GM12878 (cell line): Measurements from ENCODE around the gene RRAS. TPM values are rescaled to one million over a fixed set of nuclear protein-coding genes. Genes with fewer than 3 reads are reported as not detected.
A peak's percentile ranks its signal among the peaks of the same experiment; 100 is the strongest.

ENCODE experiments used
- ATAC-seq: fragments of 200-7000 bp; cut with Tn5 transposase; 3 replicates; pipeline ENCODE4 v1.9.1; 2020; ENCODE audit warnings: mild to moderate bottlenecking, moderate library complexity
- BruUV-seq: library from RNA; stranded (reverse); fragments of 400-500 nt; replicated peaks from 2 replicates; lab custom pipeline; 2021; lab: Mats Ljungman, UMichigan
- CTCF ChIA-PET: fragments of 300-600 bp; sonication (Branson Sonifier 250); formaldehyde crosslinking; extraction: SDS; loops from one replicate; lab custom pipeline; 2021; ENCODE audit warnings: inconsistent platforms; lab: Yijun Ruan, JAX
- POLR2A ChIA-PET: fragments of 350-600 bp; formaldehyde crosslinking; extraction: SDS; loops from one replicate; lab custom pipeline; 2021; ENCODE audit warnings: inconsistent platforms; lab: Charles Lee
- RAD21 ChIA-PET: fragments of 300-600 bp; sonication (Branson Sonifier 250); formaldehyde crosslinking; loops from one replicate; lab custom pipeline; 2023; ENCODE audit warnings: antibody characterized with exemption; ENCODE audit not compliant: unreplicated experiment; lab: Charles Lee
- SMC1A ChIA-PET: fragments of 300-600 bp; sonication (Branson Sonifier 250); formaldehyde crosslinking; loops from one replicate; lab custom pipeline; 2023; ENCODE audit not compliant: unreplicated experiment, uncharacterized antibody; lab: Charles Lee
- DNase-seq: peaks from one replicate; pipeline ENCODE4 v3.0.0-alpha.2; 2011; ENCODE audit warnings: low read depth, low spot score
- FAIRE-seq: peaks from 3 replicates; lab custom pipeline; 2011; peaks lifted over from hg19 to GRCh38; lab: Jason Lieb, UNC
- H2AFZ ChIP-seq: 2 replicates; pipeline ENCODE4 v1.6.0; 2011; ENCODE audit warnings: low read depth, low read length, control low read depth; ENCODE audit not compliant: control insufficient read depth
- H3K27ac ChIP-seq: 2 replicates; pipeline ENCODE4 v1.5.1; 2011; ENCODE audit warnings: control low read depth; ENCODE audit not compliant: control insufficient read depth, insufficient read depth
- H3K27me3 ChIP-seq, 2 experiments: replicated peaks in 1 of 2; 2 replicates each; pipeline versions ENCODE4 v1.6.0 to v1.6.1; 2011; ENCODE audit warnings: low read length in 1 of 2; ENCODE audit not compliant: control insufficient read depth in 2 of 2, insufficient read depth in 2 of 2
- H3K36me3 ChIP-seq, 2 experiments: 2 replicates each; pipeline ENCODE4 v1.5.1; 2011; ENCODE audit warnings: low read length in 1 of 2; ENCODE audit not compliant: control insufficient read depth in 2 of 2, insufficient read depth in 2 of 2
- H3K4me1 ChIP-seq: 2 replicates; pipeline ENCODE4 v1.6.1; 2011; ENCODE audit warnings: mild to moderate bottlenecking, low read length, moderate library complexity, mixed read lengths; ENCODE audit not compliant: control insufficient read depth, insufficient read depth
- H3K4me2 ChIP-seq: 2 replicates; pipeline ENCODE4 v1.6.0; 2011; ENCODE audit warnings: control low read depth; ENCODE audit not compliant: control insufficient read depth, insufficient read depth
- H3K4me3 ChIP-seq: fragments of 200-600 bp; sonication (generic); 2 replicates; pipeline ENCODE4 v1.5.1; 2016
- H3K79me2 ChIP-seq: 2 replicates; pipeline ENCODE4 v1.6.0; 2011; ENCODE audit warnings: low read length; ENCODE audit not compliant: control insufficient read depth, insufficient read depth
- H3K9ac ChIP-seq: 2 replicates; pipeline ENCODE4 v1.8.0; 2011; ENCODE audit warnings: low read length, control low read depth, mixed read lengths; ENCODE audit not compliant: control insufficient read depth, insufficient read depth
- H3K9me3 ChIP-seq: replicated peaks from 3 replicates; pipeline ENCODE4 v1.5.1; 2011; ENCODE audit warnings: mild to moderate bottlenecking, low read length; ENCODE audit not compliant: control insufficient read depth, insufficient read depth
- H4K20me1 ChIP-seq: 2 replicates; pipeline ENCODE4 v1.6.0; 2011; ENCODE audit not compliant: control insufficient read depth, insufficient read depth
- CREB1 ChIP-seq: IDR thresholded peaks from 2 replicates; pipeline ENCODE4 v1.6.1; 2012; ENCODE audit warnings: low read depth, mild to moderate bottlenecking, inconsistent platforms
- ESRRA ChIP-seq: IDR thresholded peaks from 2 replicates; pipeline ENCODE4 v1.6.1; 2012; ENCODE audit warnings: mild to moderate bottlenecking, low read length, improper control_type of control experiment
- GATAD2B ChIP-seq: fragments of 450-650 bp; conservative IDR thresholded peaks from 2 replicates; pipeline ENCODE4 v1.6.1; 2017; ENCODE audit warnings: low read depth, mild to moderate bottlenecking, moderate library complexity
- HCFC1 ChIP-seq: fragments of 150-350 bp; IDR thresholded peaks from 2 replicates; pipeline ENCODE4 v1.6.1; 2014; ENCODE audit warnings: low read length
- JUNB ChIP-seq: IDR thresholded peaks from 2 replicates; pipeline ENCODE4 v1.6.1; 2016; ENCODE audit warnings: antibody characterized with exemption, mild to moderate bottlenecking
- JUND ChIP-seq: IDR thresholded peaks from 2 replicates; pipeline ENCODE4 v1.6.1; 2012; ENCODE audit warnings: low read depth, mild to moderate bottlenecking, low read length, improper control_type of control experiment, moderate library complexity
- KLF5 ChIP-seq: fragments of 450-650 bp; IDR thresholded peaks from 2 replicates; pipeline ENCODE4 v1.6.1; 2014; ENCODE audit warnings: mild to moderate bottlenecking; ENCODE audit not compliant: partially characterized antibody
- MXI1 ChIP-seq: fragments of 150-350 bp; IDR thresholded peaks from 2 replicates; pipeline ENCODE4 v1.6.1; 2011; ENCODE audit warnings: low read depth, mild to moderate bottlenecking, inconsistent platforms, low read length, improper control_type of control experiment
- PAX5 ChIP-seq: IDR thresholded peaks from 2 replicates; pipeline ENCODE4 v1.6.1; 2011; ENCODE audit warnings: low read depth, low read length, borderline replicate concordance
- POLR2AphosphoS5 ChIP-seq: IDR thresholded peaks from 2 replicates; pipeline ENCODE4 v1.6.1; 2011; ENCODE audit warnings: mild to moderate bottlenecking, low read length, inconsistent platforms
- RAD51 ChIP-seq: fragments of 450-650 bp; IDR thresholded peaks from 2 replicates; pipeline ENCODE4 v1.6.1; 2016; ENCODE audit warnings: moderate library complexity, mild to moderate bottlenecking, inconsistent platforms
- TARDBP ChIP-seq: IDR thresholded peaks from 2 replicates; pipeline ENCODE4 v1.6.1; 2016; ENCODE audit warnings: borderline replicate concordance
- TCF7 ChIP-seq: IDR thresholded peaks from 2 replicates; pipeline ENCODE4 v1.6.1; 2014; ENCODE audit warnings: antibody characterized with exemption, borderline replicate concordance
- ZNF217 ChIP-seq: fragments of 450-650 bp; IDR thresholded peaks from 2 replicates; pipeline ENCODE4 v1.6.1; 2017; ENCODE audit warnings: antibody characterized with exemption, mild to moderate bottlenecking
- ZNF622 ChIP-seq: fragments of 450-650 bp; IDR thresholded peaks from 2 replicates; pipeline ENCODE4 v1.6.1; 2017; ENCODE audit warnings: mild to moderate bottlenecking, inconsistent platforms
- WGBS: methylation state at CpG from one replicate; pipeline ENCODE4 v1.1.6; 2016; ENCODE audit warnings: low lambda C conversion rate; ENCODE audit not compliant: insufficient replicate concordance, insufficient coverage; ENCODE audit errors: missing lambda C conversion rate; 5-methylcytosine and 5-hydroxymethylcytosine counted together
- in situ Hi-C: fragments of 300-500 bp; cut with MboI; formaldehyde crosslinking; loops from 9 replicates; pipeline ENCODE4 v1.14.3; 2018; ENCODE audit warnings: mixed read lengths
- intact Hi-C: fragments of 100-400 bp; cut with micrococcal nuclease; formaldehyde crosslinking; loops from one replicate; pipeline ENCODE4 v1.14.2; 2022; ENCODE audit not compliant: unreplicated experiment
- polyA plus RNA-seq, 11 experiments: library from polyadenylated mRNA; depleted of rRNA in 4 of 11; unstranded in 6 of 11; stranded (reverse) in 5 of 11; fragments of >200 nt; fragmentation: Nextera tagmentation in 4 of 11; fragmentation: Illumina TruSeq in 1 of 11; extraction: Ambion mirVana in 4 of 11; extraction: Trizol in 1 of 11; gene quantifications; 1 replicate in 1 of 11; 2 replicates in 10 of 11; pipeline versions ENCODE4 v1.2.1 to v1.2.3, GENCODE V29; 2011 to 2016; ENCODE audit warnings: inconsistent platforms in 2 of 11, missing spikeins in 2 of 11, low read depth in 1 of 11
- total RNA-seq, 4 experiments: library from RNA; depleted of rRNA in 3 of 4; stranded (reverse); fragments of >200 nt in 3 of 4; fragmentation: Illumina TruSeq in 1 of 4; extraction: Trizol in 1 of 4; gene quantifications; 2 replicates each; pipeline versions ENCODE4 v1.2.1 to v1.2.3, GENCODE V29; 2013 to 2021
- TF ChIP-seq, protein P1 (sequence below): fragments of 150-350 bp; IDR thresholded peaks from 2 replicates; pipeline ENCODE4 v1.6.1; 2016; ENCODE audit warnings: low read depth, low read length
- TF ChIP-seq, protein P2 (sequence below): IDR thresholded peaks from 2 replicates; pipeline ENCODE4 v1.6.1; 2011; ENCODE audit warnings: low read depth, low read length, improper control_type of control experiment, borderline replicate concordance
- TF ChIP-seq, protein P3 (sequence below): fragments of 150-350 bp; IDR thresholded peaks from 2 replicates; pipeline ENCODE4 v1.6.1; 2014; ENCODE audit warnings: mild to moderate bottlenecking, low read depth, low read length

The RRAS gene
- total and polyA plus RNA-seq, 10 of the 15 experiments (the other 5 are each of a cell fraction or from before 2014, with no cell fraction given): 0.24 to 5.8 (median 1.8) TPM

DNA sequence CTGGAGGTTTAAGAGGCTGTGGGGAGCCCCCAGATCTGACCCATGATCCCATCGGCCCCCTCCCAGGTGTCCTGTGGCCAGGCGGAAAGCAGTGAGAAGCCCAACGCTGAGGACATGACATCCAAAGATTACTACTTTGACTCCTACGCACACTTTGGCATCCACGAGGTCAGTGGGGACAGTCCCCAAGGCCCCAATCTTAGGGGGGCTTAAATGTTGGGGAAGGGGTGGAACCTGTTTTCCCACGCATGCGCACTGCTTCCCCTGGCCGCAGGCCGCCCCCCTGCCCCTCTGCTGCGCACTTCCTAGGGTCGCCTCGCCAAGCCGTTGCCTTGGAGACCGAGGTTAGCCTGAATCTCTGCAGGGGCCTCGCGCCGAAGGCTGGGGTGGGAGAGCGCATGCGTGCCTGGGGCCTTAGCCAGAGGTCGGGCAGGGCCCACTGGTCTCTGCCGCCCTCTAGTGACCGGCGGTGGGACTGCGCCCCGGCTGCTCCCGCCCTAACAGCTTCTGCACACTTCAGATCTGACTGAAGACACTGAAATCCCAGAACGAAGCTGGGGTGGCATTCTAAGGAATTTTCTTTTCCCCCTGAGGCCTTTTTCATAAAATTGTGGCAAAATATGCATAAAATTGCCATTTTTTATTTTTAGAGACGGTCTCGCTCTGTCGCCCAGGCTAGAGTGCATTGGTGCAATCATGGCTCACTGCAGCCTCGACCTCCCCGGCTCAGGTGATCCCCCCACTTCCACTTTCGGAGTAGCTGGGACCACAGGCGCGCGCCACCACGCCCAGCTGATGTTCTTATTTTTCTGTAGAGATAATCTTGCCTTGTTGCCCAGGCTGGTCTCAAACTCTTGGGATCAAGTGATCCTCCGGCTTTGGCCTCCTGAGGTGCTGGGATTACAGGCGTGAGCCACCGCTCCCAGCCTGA, 40.7 kb upstream of the RRAS start:
- WGBS: 14% methylated on average over 40 of the region's 40 CpGs
- peak; percentile 97 for FAIRE-seq
- Histone ChIP-seq H3K27ac (peak overlapping the region; percentile 3; the same call in 1 of the 2 replicates), H3K4me3 (peak overlapping the region; percentile 100), H3K79me2 (peaks cover 48% of the 10 kb centered on the region), H3K36me3 (peaks cover 19 to 25% of the 10 kb centered on the region in 2 experiments), H3K4me1 (peaks cover 12% of the 10 kb centered on the region), H3K9ac (no peak overlapping the region; the same call in 1 of the 2 replicates), H3K9me3 (no peaks in the 10 kb centered on the region), H2AFZ (no peak overlapping the region), H3K4me2 (peak overlapping the region; percentile 97), H3K27me3 (no peaks in the 10 kb centered on the region), H4K20me1 (peaks cover 16% of the 10 kb centered on the region)
- SMC1A ChIA-PET: interaction anchor here (0.8 to 1.6 kb wide), 4 partner anchors 7 to 134 kb away, joined by 3 to 6 read pairs (median 4); no protein-coding TSS in a partner anchor
- POLR2A ChIA-PET: interaction anchor here (0.7 to 11.2 kb wide), 4 partner anchors 15 to 91 kb away, joined by 3 to 200 read pairs (median 64); partner anchors contain the start of genes BCL2L12, IRF3, RRAS and SCAF1
- ATAC-seq: peak; percentile 9
- no TSS peak for BruUV-seq
- in situ Hi-C loops (no loop called here), intact Hi-C loops (no loop called here)
- DNase-seq: no peak
- CTCF ChIA-PET: interaction anchor here (0.6 to 3.8 kb wide), 21 partner anchors 9 to 455 kb away, joined by 3 to 24 read pairs (median 3); partner anchors contain the start of genes BCL2L12, FLT3LG, IRF3 and NOSIP
- RAD21 ChIA-PET: interaction anchor here (0.7 to 1.3 kb wide), 6 partner anchors 14 to 172 kb away, joined by 3 to 4 read pairs (median 4); partner anchors contain the start of gene RRAS
- TF ChIP-seq PAX5: peak; percentile 64; the same call in 1 of the 2 replicates
- peak; percentile 18; the same call in 1 of the 2 replicates for TF ChIP-seq MXI1
- TF ChIP-seq ESRRA: no peak
- TF ChIP-seq CREB1: no peak
- no peak for TF ChIP-seq GATAD2B
- TF ChIP-seq, protein P1, sequence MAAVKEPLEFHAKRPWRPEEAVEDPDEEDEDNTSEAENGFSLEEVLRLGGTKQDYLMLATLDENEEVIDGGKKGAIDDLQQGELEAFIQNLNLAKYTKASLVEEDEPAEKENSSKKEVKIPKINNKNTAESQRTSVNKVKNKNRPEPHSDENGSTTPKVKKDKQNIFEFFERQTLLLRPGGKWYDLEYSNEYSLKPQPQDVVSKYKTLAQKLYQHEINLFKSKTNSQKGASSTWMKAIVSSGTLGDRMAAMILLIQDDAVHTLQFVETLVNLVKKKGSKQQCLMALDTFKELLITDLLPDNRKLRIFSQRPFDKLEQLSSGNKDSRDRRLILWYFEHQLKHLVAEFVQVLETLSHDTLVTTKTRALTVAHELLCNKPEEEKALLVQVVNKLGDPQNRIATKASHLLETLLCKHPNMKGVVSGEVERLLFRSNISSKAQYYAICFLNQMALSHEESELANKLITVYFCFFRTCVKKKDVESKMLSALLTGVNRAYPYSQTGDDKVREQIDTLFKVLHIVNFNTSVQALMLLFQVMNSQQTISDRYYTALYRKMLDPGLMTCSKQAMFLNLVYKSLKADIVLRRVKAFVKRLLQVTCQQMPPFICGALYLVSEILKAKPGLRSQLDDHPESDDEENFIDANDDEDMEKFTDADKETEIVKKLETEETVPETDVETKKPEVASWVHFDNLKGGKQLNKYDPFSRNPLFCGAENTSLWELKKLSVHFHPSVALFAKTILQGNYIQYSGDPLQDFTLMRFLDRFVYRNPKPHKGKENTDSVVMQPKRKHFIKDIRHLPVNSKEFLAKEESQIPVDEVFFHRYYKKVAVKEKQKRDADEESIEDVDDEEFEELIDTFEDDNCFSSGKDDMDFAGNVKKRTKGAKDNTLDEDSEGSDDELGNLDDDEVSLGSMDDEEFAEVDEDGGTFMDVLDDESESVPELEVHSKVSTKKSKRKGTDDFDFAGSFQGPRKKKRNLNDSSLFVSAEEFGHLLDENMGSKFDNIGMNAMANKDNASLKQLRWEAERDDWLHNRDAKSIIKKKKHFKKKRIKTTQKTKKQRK: no peak
- no peak for TF ChIP-seq ZNF622
- no peak for TF ChIP-seq RAD51
- TF ChIP-seq, protein P2, sequence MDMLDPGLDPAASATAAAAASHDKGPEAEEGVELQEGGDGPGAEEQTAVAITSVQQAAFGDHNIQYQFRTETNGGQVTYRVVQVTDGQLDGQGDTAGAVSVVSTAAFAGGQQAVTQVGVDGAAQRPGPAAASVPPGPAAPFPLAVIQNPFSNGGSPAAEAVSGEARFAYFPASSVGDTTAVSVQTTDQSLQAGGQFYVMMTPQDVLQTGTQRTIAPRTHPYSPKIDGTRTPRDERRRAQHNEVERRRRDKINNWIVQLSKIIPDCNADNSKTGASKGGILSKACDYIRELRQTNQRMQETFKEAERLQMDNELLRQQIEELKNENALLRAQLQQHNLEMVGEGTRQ: no peak
- no peak for TF ChIP-seq KLF5
- 0 out of 2 replicates have a peak, but pooled peaks have one; percentile 39 for TF ChIP-seq HCFC1
- no peak for TF ChIP-seq TARDBP
- TF ChIP-seq, protein P3, sequence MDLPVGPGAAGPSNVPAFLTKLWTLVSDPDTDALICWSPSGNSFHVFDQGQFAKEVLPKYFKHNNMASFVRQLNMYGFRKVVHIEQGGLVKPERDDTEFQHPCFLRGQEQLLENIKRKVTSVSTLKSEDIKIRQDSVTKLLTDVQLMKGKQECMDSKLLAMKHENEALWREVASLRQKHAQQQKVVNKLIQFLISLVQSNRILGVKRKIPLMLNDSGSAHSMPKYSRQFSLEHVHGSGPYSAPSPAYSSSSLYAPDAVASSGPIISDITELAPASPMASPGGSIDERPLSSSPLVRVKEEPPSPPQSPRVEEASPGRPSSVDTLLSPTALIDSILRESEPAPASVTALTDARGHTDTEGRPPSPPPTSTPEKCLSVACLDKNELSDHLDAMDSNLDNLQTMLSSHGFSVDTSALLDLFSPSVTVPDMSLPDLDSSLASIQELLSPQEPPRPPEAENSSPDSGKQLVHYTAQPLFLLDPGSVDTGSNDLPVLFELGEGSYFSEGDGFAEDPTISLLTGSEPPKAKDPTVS: no peak
- no peak for TF ChIP-seq JUNB
- TF ChIP-seq POLR2AphosphoS5: peak; percentile 48; the same call in 1 of the 2 replicates
- no peak for TF ChIP-seq ZNF217
- no peak for TF ChIP-seq JUND
- no peak for TF ChIP-seq TCF7
